Prostate gland (tissue), 2 donors: ENCODE results near the gene FGF22. TPM values are rescaled to one million over a fixed set of nuclear protein-coding genes. Genes with fewer than 3 reads are reported as not detected.

Source experiments
- DNase-seq: peaks from one replicate; pipeline ENCODE4 v3.0.0-alpha.2; 2019; ENCODE audit warnings: low spot score
- H3K27ac ChIP-seq, 2 donors: fragments of 200-600 bp; sonication (generic); 2 replicates each; pipeline ENCODE4 v1.5.1; 2017 to 2019
- H3K27me3 ChIP-seq: fragments of 200-600 bp; sonication (generic); replicated peaks from 2 replicates; pipeline ENCODE4 v1.5.1; 2019; ENCODE audit not compliant: insufficient read depth
- H3K36me3 ChIP-seq, 2 donors: fragments of 200-600 bp; sonication (generic); 1 replicate in 1 of 2; 2 replicates in 1 of 2; pipeline versions ENCODE4 v1.5.1 to v1.8.1; 2017 to 2019
- H3K4me1 ChIP-seq: fragments of 200-600 bp; sonication (generic); replicated peaks from 2 replicates; pipeline ENCODE4 v1.5.1; 2019
- H3K4me3 ChIP-seq, 2 donors: fragments of 200-600 bp; sonication (generic); 2 replicates each; pipeline ENCODE4 v1.5.1; 2017 to 2019
- H3K9me3 ChIP-seq: fragments of 200-600 bp; sonication (generic); 2 replicates; pipeline ENCODE4 v1.5.1; 2017
- POLR2A ChIP-seq: fragments of 450-650 bp; IDR thresholded peaks from one replicate; pipeline ENCODE4 v1.6.1; 2016; ENCODE audit warnings: antibody characterized with exemption, mild to moderate bottlenecking
- POLR2AphosphoS5 ChIP-seq: sonication (generic); formaldehyde crosslinking; IDR thresholded peaks from one replicate; pipeline ENCODE4 v1.6.1; 2017; ENCODE audit warnings: antibody characterized with exemption
- WGBS: methylation state at CpG from one replicate; pipeline ENCODE4 v1.1.5; 2018; 5-methylcytosine and 5-hydroxymethylcytosine counted together
- intact Hi-C: fragments of 100-400 bp; cut with DNase I; formaldehyde crosslinking; loops from one replicate; pipeline ENCODE4 v1.14.2; 2022
- total RNA-seq, 2 donors: library from RNA; depleted of rRNA; stranded (reverse); fragments of >200 nt; gene quantifications; one replicate each; pipeline ENCODE4 v1.1.0, GENCODE V29; 2016
- TF ChIP-seq, protein P1 (sequence below), 4 experiments: fragments of 200-600 bp in 2 of 4; fragments of 450-650 bp in 2 of 4; sonication (generic) in 2 of 4; IDR thresholded peaks; 1 replicate in 3 of 4; 2 replicates in 1 of 4; pipeline ENCODE4 v1.5.1; 2016 to 2019; ENCODE audit warnings: antibody characterized with exemption in 4 of 4, mild to moderate bottlenecking in 2 of 4, moderate library complexity in 2 of 4

Gene FGF22
- total RNA-seq, 2 donors from 2014 or later, result 4.4 TPM; not detected in 1

DNA sequence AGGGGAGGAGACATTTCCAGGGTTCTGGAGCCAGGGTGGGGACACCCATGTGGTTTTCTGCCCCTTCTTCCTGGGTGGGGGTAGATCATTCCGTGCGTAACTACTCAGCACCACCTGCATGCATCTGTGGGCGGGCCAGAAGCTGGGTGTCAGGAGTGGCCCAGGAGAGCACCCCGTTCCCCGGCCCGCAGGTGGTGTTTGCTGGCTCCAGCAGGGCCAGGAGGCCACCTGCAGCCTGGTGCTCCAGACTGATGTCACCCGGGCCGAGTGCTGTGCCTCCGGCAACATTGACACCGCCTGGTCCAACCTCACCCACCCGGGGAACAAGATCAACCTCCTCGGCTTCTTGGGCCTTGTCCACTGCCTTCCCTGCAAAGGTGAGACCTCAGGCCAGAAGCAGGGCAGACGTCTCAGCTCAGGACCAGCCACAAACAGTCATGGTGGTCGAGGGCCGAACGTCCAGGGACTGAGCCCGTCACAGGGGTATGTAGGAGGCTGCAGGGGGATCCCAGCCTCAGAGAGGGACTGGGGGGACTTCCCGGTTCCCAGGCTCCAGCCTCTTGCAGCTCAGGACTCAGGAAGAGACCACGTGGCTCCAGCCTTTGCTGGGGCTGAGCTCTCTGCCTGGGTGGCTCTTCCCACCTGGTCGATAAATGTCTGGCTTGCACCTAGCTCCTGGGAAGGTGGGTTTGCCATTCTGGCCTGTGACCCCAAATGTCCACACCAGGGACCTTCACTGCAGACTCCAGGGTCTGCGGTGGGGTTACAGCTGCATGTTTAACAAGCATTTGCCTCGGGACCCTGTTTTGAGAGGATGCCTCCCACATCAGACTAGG, 38.1 kb downstream of the FGF22 start:
- H3K4me1 ChIP-seq, result peaks cover 11% of the 10 kb centered on the region
- peak overlapping the region; percentile 69 to 75 for H3K27ac ChIP-seq
- no peaks in the 10 kb centered on the region for H3K36me3 ChIP-seq
- H3K4me3 ChIP-seq, result peak overlapping the region; percentile 37 to 46
- H3K9me3 ChIP-seq, result no peaks in the 10 kb centered on the region
- TF ChIP-seq, protein P1, sequence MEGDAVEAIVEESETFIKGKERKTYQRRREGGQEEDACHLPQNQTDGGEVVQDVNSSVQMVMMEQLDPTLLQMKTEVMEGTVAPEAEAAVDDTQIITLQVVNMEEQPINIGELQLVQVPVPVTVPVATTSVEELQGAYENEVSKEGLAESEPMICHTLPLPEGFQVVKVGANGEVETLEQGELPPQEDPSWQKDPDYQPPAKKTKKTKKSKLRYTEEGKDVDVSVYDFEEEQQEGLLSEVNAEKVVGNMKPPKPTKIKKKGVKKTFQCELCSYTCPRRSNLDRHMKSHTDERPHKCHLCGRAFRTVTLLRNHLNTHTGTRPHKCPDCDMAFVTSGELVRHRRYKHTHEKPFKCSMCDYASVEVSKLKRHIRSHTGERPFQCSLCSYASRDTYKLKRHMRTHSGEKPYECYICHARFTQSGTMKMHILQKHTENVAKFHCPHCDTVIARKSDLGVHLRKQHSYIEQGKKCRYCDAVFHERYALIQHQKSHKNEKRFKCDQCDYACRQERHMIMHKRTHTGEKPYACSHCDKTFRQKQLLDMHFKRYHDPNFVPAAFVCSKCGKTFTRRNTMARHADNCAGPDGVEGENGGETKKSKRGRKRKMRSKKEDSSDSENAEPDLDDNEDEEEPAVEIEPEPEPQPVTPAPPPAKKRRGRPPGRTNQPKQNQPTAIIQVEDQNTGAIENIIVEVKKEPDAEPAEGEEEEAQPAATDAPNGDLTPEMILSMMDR (IDR thresholded peaks at IDR 0.05), result no peak
- TF ChIP-seq POLR2A, result no peak
- TF ChIP-seq POLR2AphosphoS5, result no peak
- no peak for DNase-seq
- 41% methylated on average over 22 of the region's 22 CpGs for WGBS
- intact Hi-C loops, result no loop called here
- no peaks in the 10 kb centered on the region for H3K27me3 ChIP-seq

DNA sequence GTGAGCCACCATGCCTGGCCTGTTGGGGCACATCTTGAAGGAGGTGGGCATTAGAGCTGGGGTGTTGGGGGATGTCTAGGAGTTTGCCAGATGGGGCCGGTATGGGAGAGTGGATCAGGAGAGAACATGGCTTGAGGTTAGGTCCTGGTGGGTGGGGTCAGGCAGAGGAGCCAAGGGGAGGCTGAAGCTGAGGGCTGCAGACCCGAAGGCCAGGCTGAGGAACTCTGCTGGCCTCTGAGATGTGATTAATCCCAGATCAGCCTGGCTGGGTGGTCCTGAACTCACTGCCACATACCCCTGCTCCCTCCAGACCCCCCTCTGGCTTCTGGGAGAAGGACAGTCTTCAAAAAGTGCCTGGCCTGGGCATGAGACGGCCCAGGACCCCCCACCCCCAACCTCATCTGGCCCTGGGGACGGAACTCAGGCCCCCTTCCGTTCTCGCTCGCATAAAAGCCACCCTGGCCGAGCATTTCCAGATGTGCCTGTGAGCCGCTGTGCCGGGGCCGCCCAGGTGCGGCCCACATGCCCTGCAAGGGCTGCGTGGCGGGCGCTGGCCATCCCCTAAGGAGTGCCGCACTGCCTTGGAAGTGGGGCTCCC, 39.2 kb downstream of the FGF22 start:
- no peak for DNase-seq
- intact Hi-C loops, result no loop called here
- no peaks in the 10 kb centered on the region for H3K9me3 ChIP-seq
- TF ChIP-seq, protein P1 (IDR thresholded peaks at IDR 0.05), result no peak
- TF ChIP-seq POLR2AphosphoS5 (no peak), POLR2A (no peak)
- WGBS, result 93% methylated on average over 16 of the region's 16 CpGs
- H3K36me3 ChIP-seq, result no peaks in the 10 kb centered on the region
- no peaks in the 10 kb centered on the region for H3K27me3 ChIP-seq
- peak overlapping the region; percentile 90 to 98 for H3K27ac ChIP-seq
- H3K4me3 ChIP-seq, result peak overlapping the region in 1 of 2 donors; percentile 96
- H3K4me1 ChIP-seq, result peaks cover 11% of the 10 kb centered on the region

DNA sequence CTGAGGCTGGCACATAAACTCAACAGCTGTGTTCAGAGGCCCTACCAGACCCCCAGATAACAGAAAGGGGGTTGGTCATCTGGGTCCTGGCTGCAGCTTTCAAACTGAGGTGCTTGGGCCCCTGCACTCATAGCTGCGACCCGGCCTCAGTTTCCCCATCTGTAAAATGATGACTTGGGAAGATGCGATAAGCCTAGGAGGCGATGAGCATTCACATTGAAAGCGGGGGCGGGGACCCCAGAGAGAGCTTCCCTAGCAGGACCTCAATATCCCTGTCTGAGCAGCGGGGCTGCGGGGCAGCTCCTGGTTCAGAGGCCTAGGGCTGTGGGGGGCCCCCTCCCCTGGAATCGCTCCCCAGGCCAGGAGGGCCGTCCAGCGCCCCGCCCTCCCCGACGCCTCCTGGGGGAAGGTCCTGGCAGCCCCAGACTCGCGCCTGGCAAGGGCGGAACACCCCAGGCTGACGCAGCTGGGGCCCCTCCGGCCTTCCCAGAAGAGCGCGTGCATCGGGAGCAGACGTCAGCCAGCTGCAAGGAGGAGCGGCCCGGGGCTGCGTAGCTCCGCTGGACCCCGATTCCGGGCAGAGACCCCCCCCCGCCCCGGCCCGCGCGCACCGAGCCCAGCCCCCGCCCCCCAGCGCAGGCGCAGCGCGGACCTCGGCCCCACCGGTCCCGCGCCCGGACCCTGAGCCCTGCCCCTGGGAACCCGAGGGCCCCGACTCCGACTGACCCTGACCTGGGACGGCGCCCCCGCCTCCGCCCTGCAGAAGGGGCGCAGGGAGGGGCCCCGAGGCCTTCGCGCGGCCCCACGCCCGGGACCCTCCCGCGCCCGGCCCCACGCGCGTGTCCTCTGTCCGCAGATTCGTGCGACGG, 40.0 kb downstream of the FGF22 start:
- peak overlapping the region; percentile 90 to 98 for H3K27ac ChIP-seq
- H3K4me3 ChIP-seq, result peak overlapping the region; percentile 96
- peaks cover 11% of the 10 kb centered on the region for H3K4me1 ChIP-seq
- no peaks in the 10 kb centered on the region for H3K27me3 ChIP-seq
- intact Hi-C loops, result no loop called here
- H3K36me3 ChIP-seq, result no peaks in the 10 kb centered on the region
- H3K9me3 ChIP-seq, result no peaks in the 10 kb centered on the region
- 7% methylated on average over 36 of the region's 69 CpGs for WGBS
- TF ChIP-seq POLR2A (peak; percentile 28), POLR2AphosphoS5 (no peak)
- DNase-seq, result no peak

GRCh38 chr19:680287-681028, 40.8 kb downstream of the FGF22 start:
- H3K9me3 ChIP-seq, result no peaks in the 10 kb centered on the region
- H3K4me1 ChIP-seq, result peaks cover 11% of the 10 kb centered on the region
- peak; percentile 77 for TF ChIP-seq POLR2AphosphoS5
- TF ChIP-seq, protein P1 (IDR thresholded peaks at IDR 0.05), result peak; percentile 31 to 86 (median 56)
- TF ChIP-seq POLR2A, result peak; percentile 93
- intact Hi-C loops, result no loop called here
- 2% methylated on average over 43 of the region's 70 CpGs for WGBS
- no peaks in the 10 kb centered on the region for H3K27me3 ChIP-seq
- H3K36me3 ChIP-seq, result no peaks in the 10 kb centered on the region
- peak; percentile 100 for DNase-seq
- H3K27ac ChIP-seq, result peak overlapping the region; percentile 90 to 98
- peak overlapping the region; percentile 96 for H3K4me3 ChIP-seq
